HUES48 (cell line): ENCODE measurements around the gene NEDD8.
"Not testable (repeated sequence)": the region's sequence is repeated elsewhere in the genome, so short reads cannot be mapped to it uniquely, and the experiment has no call there.

Experiments used
- H3K27ac ChIP-seq: one replicate; pipeline ENCODE4 v1.7.0; 2013; ENCODE audit warnings: low read depth, low read length, inconsistent platforms
- H3K27me3 ChIP-seq: 2 replicates; pipeline ENCODE4 v1.6.1; 2013; ENCODE audit warnings: mild to moderate bottlenecking, low read length; ENCODE audit not compliant: control insufficient read depth, insufficient read depth
- H3K36me3 ChIP-seq: 2 replicates; pipeline ENCODE4 v1.6.1; 2013; ENCODE audit warnings: low read length; ENCODE audit not compliant: control insufficient read depth, insufficient read depth
- H3K4me1 ChIP-seq: 2 replicates; pipeline ENCODE4 v1.6.1; 2013; ENCODE audit warnings: mild to moderate bottlenecking, low read length; ENCODE audit not compliant: control insufficient read depth, insufficient read depth
- H3K4me3 ChIP-seq: 2 replicates; pipeline ENCODE4 v1.5.1; 2013; ENCODE audit warnings: mild to moderate bottlenecking, low read depth, low read length
- H3K9ac ChIP-seq: 2 replicates; pipeline ENCODE4 v1.6.1; 2013; ENCODE audit warnings: mild to moderate bottlenecking, low read depth, low read length, moderate library complexity
- H3K9me3 ChIP-seq: 2 replicates; pipeline ENCODE4 v1.6.1; 2013; ENCODE audit warnings: low read length; ENCODE audit not compliant: control insufficient read depth, insufficient read depth

NEDD8 gene

DNA sequence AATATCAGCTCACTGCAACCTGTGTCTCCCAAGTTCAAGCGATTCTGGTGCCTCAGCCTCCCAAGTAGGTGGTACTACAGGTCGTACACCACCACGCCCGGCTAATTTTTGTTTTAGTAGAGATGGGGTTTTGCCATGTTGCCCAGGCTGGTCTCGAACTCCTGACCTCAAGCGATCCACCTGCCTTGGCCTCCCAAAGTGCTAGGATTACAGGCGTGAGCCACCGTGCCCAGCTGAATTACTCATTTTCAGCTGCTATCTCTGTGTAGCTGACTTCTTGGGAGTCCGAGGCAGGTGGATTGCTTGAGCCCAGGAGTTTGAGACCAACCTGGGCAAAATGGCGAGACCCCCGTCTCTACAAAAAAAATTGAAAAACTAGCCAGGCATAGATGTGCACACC lies 13.2 kb upstream of the NEDD8 start:
- H3K4me3 ChIP-seq, H3K9me3 ChIP-seq, H3K27me3 ChIP-seq, H3K27ac ChIP-seq, H3K36me3 ChIP-seq, H3K9ac ChIP-seq, H3K4me1 ChIP-seq: not testable (repeated sequence)

DNA sequence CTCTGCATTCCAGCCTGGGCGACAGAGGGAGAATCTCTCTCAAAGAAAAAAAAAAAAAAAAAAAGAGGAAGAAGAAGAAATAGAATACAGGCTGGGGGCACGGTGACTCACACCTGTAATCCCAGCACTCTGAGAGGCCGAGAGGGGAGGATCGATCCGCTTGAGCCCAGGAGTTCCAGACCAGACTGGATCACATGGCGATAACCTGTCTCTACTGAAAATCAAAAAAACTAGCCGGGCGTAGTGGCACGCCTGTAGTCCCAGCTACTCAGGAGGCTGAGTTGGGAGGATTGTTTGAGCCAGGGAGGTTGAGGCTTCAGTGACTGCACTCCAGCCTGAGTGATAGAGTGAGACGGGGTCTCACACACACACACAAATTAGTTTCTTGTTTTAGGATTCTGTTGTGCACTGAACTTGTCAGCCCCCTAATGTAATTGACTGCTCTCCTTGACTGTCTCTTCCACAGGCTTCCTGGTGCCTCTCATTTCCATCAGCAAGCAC lies 11.2 kb upstream of the NEDD8 start:
- Histone ChIP-seq H3K4me1 (peaks cover 3% of the 10 kb centered on the region; the same call in 1 of the 2 replicates), H3K4me3 (peak overlapping the region; percentile 97), H3K9me3 (no peaks in the 10 kb centered on the region), H3K9ac (no peak overlapping the region), H3K27me3 (no peaks in the 10 kb centered on the region), H3K36me3 (peaks cover 28% of the 10 kb centered on the region), H3K27ac (peak overlapping the region; percentile 96)

DNA sequence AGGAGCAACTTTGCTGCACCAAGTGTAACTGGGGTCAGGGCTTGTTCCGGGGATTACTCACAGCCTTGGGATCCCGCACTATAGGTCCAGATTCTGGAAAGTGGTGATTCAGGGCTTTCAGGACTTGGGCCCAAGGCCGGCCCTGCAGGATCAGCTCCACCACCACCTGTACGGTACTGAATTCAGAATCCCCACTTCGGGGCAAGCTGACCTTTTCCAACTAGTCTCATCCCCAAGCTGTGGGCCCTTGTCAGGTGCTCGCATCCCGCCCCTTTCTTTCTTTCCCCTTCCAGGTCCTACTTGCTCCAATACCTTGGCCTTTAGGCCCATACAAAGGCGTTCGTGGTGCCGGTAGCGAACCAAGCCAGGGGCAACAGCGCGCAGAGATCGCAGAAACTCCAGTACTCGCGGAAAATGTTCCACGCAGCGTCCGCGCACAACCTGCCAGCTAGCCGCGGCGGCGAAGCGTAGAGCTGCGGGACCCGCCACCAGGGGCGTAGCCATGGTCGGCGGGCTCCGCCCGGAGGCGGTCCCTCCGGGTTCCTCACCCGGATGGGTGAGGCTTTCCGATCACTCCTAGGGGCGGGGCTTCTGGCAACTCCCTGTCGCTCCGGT lies 9.8 kb upstream of the NEDD8 start:
- no peaks in the 10 kb centered on the region for H3K9me3 ChIP-seq
- peak overlapping the region; percentile 97 for H3K4me3 ChIP-seq
- peak overlapping the region; percentile 78 for H3K9ac ChIP-seq
- peaks cover 43% of the 10 kb centered on the region for H3K36me3 ChIP-seq
- peak overlapping the region; percentile 96 for H3K27ac ChIP-seq
- H3K4me1 ChIP-seq, result peaks cover 3% of the 10 kb centered on the region; the same call in 1 of the 2 replicates
- H3K27me3 ChIP-seq, result no peaks in the 10 kb centered on the region

DNA sequence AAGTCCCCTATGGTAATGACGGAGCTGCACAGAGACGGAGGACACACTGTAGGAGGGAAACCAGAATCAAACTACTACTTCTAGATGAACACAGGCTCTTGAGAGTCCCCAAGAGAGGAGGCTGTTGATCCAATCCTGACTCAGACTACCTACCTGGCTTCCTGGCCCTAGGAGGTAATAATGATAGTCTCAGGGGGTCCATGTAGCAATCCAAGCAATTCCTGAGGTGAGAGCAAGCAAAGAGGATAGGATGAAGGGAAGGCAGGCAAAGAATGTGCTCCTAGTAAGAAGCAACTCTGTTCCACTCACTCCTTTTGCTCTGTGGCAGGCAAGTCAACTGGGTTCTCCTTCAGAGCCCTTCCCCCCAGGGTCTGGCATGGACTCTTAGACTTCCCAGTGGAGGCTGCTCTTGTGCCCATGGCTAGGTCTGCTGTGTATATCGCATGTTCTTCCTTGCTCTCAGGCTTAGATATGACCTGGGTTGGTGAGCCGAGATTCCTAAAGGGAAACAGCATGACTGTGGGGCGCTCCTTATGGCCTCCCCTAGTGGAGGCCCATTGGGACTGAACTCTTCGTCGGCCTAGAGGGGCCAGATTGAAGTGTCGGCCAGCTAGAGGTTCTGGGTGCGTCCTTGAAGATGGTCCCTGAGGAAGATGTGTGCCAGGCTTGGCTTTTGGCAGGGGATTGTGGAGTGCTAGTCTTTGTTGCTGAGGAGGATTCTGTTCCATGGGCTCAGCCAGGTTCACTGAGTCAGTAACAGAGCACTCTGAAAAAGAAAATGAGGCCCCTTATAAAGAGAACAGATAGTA lies 8.1 kb upstream of the NEDD8 start:
- Histone ChIP-seq H3K27ac (no peak overlapping the region), H3K4me1 (peaks cover 3% of the 10 kb centered on the region; the same call in 1 of the 2 replicates), H3K36me3 (peaks cover 59% of the 10 kb centered on the region), H3K9ac (no peak overlapping the region), H3K4me3 (no peak overlapping the region), H3K27me3 (no peaks in the 10 kb centered on the region), H3K9me3 (no peaks in the 10 kb centered on the region)

DNA sequence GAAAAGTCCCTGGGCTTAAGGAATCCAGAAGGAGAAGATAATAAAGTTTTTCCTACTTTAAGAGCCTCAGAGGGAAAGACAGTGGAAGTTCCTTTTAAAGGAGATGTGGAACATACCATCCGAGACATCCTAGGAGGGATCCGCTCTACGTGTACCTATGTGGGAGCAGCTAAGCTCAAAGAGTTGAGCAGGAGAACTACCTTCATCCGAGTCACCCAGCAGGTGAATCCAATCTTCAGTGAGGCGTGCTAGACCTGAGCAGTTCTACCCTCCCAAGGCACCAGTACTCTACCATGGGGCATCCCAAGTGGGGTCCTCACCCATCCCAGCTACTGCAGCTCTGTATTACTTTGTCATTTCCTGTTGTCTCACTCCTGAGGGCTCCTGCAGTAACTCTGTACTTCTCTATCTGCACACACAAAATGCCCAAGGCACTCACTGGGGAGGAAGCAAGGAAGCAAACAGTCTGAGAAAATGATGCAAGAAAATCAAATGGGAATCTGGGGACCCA lies 6.4 kb upstream of the NEDD8 start:
- Histone ChIP-seq H3K4me1 (peaks cover 4% of the 10 kb centered on the region), H3K27ac (no peak overlapping the region), H3K36me3 (peaks cover 72% of the 10 kb centered on the region), H3K9me3 (no peaks in the 10 kb centered on the region), H3K27me3 (no peaks in the 10 kb centered on the region), H3K4me3 (no peak overlapping the region), H3K9ac (no peak overlapping the region)

DNA sequence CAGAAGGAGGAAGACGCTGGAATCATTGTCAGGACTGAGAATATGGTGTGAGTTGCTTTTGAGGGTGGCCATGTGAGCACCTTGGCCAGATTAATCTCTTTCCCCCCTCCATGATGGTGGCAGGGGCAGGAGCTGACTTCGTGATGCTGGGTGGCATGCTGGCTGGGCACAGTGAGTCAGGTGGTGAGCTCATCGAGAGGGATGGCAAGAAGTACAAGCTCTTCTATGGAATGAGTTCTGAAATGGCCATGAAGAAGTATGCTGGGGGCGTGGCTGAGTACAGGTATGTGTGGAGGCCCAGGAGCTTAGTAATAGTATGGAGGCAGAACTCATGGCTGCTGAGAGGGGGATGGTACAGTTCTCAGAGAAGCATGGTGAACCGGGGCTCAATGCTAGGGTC lies 6.0 kb upstream of the NEDD8 start:
- peaks cover 7% of the 10 kb centered on the region for H3K4me1 ChIP-seq
- H3K36me3 ChIP-seq, result peaks cover 72% of the 10 kb centered on the region
- H3K4me3 ChIP-seq, result no peak overlapping the region
- H3K9me3 ChIP-seq, result no peaks in the 10 kb centered on the region
- no peaks in the 10 kb centered on the region for H3K27me3 ChIP-seq
- H3K9ac ChIP-seq, result no peak overlapping the region
- no peak overlapping the region for H3K27ac ChIP-seq

DNA sequence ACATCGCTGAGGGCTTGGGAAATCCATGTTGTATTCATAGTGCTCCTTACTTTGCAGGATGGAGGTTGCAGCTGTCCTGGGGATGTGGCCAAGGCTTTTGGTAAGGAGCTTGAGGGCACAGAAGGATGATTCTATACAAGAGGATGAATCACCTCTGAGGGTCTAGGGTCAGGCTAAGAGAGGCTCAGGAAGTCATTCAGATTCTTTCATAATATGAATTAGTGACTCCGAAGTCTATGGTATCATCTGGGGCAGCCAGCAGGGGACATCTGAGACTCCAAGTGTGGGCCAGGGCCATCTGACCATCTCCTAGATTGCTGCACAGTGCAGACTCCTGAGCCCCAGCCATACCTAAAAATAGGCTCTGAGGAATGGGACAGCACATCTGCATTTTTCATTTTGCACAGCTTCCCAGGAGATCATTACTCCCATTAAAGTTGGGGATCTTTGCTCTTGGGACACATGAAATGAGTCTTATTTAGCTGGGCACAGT lies 5.3 kb upstream of the NEDD8 start:
- Histone ChIP-seq H3K4me1 (peaks cover 7% of the 10 kb centered on the region), H3K9ac (no peak overlapping the region), H3K27ac (no peak overlapping the region), H3K9me3 (no peaks in the 10 kb centered on the region), H3K27me3 (no peaks in the 10 kb centered on the region), H3K4me3 (no peak overlapping the region), H3K36me3 (peaks cover 72% of the 10 kb centered on the region)

DNA sequence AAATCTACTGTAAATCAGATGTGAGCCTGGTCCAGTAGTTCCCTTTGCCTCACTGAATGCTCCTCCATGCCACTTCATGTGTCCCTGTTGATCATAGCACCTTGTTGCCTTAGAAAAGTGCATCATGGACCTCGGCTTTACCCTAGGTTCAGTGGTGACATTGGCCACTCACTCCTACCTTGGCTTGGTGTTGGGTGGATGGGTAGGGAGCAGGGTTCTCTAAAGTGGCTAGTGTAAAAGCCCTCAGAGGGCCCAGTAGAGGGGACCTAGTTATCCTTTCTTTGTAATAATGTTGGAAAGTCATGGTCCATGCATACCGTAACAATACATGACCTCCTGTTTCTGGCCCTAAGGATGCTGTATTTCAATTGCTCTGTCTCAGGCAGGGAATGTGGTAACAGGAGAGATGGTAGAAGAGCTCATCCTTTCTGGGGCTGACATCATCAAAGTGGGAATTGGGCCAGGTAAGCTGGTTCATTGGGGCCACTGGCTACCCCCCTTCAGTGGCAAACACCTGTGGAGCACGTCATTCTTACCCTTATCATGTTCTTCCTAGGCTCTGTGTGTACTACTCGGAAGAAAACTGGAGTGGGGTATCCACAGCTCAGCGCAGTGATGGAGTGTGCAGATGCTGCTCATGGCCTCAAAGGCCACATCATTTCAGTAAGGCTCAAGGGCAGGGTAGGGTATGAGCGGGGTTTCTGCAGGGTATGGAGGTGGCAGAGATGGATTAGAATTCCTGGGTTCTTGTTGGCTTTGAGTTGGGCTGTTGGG lies 4.7 kb upstream of the NEDD8 start:
- peaks cover 72% of the 10 kb centered on the region for H3K36me3 ChIP-seq

DNA sequence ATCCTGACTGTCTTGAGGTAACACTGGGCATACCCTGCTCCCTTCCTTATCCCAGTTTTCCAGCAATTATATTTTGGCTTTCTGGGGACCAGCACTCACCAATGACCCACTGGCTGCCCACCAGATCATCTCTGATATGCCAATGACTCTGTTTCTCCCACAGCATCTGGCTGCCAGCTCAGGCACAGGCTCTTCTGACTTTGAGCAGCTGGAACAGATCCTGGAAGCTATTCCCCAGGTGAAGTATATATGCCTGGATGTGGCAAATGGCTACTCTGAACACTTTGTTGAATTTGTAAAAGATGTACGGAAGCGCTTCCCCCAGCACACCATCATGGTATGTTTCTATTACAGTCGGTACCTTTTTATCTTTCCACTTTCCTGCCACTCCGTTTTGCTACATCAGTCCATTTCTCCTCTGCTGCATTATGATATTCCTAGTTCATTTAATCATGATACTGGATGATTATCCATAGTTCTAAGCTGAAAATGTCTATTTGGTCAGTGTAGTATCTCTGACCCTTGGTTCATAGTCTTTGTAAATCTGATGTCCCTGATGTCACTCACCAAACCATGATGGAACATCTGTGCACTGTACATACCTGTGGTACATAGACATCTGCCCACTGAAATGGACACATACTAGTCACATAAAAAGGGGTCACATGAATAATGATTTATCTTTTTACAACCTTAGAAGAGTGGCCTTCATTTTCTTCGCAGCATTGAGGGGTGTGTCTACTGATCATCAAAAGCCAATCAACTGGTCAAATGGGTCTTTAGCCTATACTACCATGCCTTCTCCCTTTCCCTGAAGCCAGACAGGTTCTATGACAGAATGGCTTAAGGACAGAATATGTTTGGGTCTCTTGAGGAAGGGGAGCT lies 3.9 kb upstream of the NEDD8 start:
- no peaks in the 10 kb centered on the region for H3K27me3 ChIP-seq
- H3K36me3 ChIP-seq, result peaks cover 71% of the 10 kb centered on the region
- H3K4me1 ChIP-seq, result peaks cover 9% of the 10 kb centered on the region
- H3K9ac ChIP-seq, result no peak overlapping the region
- no peak overlapping the region for H3K27ac ChIP-seq
- H3K9me3 ChIP-seq, result no peaks in the 10 kb centered on the region
- H3K4me3 ChIP-seq, result no peak overlapping the region

More for the DNA sequence above, 4.7 kb upstream of the NEDD8 start:
- Histone ChIP-seq H3K27ac (no peak overlapping the region), H3K27me3 (no peaks in the 10 kb centered on the region), H3K9ac (no peak overlapping the region), H3K9me3 (no peaks in the 10 kb centered on the region), H3K4me1 (peaks cover 7% of the 10 kb centered on the region), H3K4me3 (no peak overlapping the region)
